Activated T-helper 1 cell treated with anti-CD3 and anti-CD28 coated beads, Interleukin-2, amount 50 U/mL, for 16 hours (primary cell): ENCODE measurements around the gene MAP2K1.
"Not testable (repeated sequence)": the region's sequence is repeated elsewhere in the genome, so short reads cannot be mapped to it uniquely, and the experiment has no call there.

Experiments
- DNase-seq, 2 donors: peaks; one replicate each; pipeline ENCODE4 v3.0.0-alpha.2; 2020; ENCODE audit warnings: low read depth in 1 of 2, low spot score in 1 of 2

Gene MAP2K1

GRCh38 chr15:66474135-66474534 lies 87.4 kb downstream of the MAP2K1 start:
- no peak for DNase-seq

- DNase-seq: no peak
Measured at GRCh38 chr15:66474963-66475362, 88.3 kb downstream of the MAP2K1 start.

- no peak for DNase-seq
Measured at GRCh38 chr15:66476535-66476934, 89.8 kb downstream of the MAP2K1 start.

- DNase-seq: no peak
Measured at GRCh38 chr15:66477011-66477410, 90.3 kb downstream of the MAP2K1 start.

- no peak for DNase-seq
Measured at GRCh38 chr15:66480267-66480666, 93.6 kb downstream of the MAP2K1 start.

- DNase-seq: no peak
Measured at GRCh38 chr15:66481107-66481856, 94.6 kb downstream of the MAP2K1 start.

- no peak for DNase-seq
Measured at GRCh38 chr15:66482539-66482938, 95.8 kb downstream of the MAP2K1 start.

- DNase-seq: no peak
Measured at GRCh38 chr15:66483131-66483566, 96.4 kb downstream of the MAP2K1 start.

- no peak for DNase-seq
Measured at GRCh38 chr15:66484539-66485112, 97.9 kb downstream of the MAP2K1 start.

GRCh38 chr15:66486887-66487286 lies 100.2 kb downstream of the MAP2K1 start:
- no peak for DNase-seq

GRCh38 chr15:66488525-66488924 lies 101.8 kb downstream of the MAP2K1 start:
- DNase-seq: no peak

GRCh38 chr15:66489179-66489791 lies 102.6 kb downstream of the MAP2K1 start:
- no peak for DNase-seq

GRCh38 chr15:66491846-66492245 lies 105.1 kb downstream of the MAP2K1 start:
- no peak for DNase-seq

- DNase-seq: no peak
Measured at GRCh38 chr15:66494262-66494661, 107.5 kb downstream of the MAP2K1 start.

- DNase-seq: no peak
Measured at GRCh38 chr15:66496951-66497501, 110.3 kb downstream of the MAP2K1 start.

GRCh38 chr15:66497502-66498455 lies 111.1 kb downstream of the MAP2K1 start, which contains the start of gene SNAPC5:
Gene SNAPC5 (minus strand): TSS chr15:66497762. CDS start chr15:66497731, 31 bp downstream.
- DNase-seq: peak; percentile 96 to 97

GRCh38 chr15:66498501-66499386 lies 112.0 kb downstream of the MAP2K1 start:
- DNase-seq: no peak

GRCh38 chr15:66500346-66500745 lies 113.6 kb downstream of the MAP2K1 start:
- DNase-seq: not testable (repeated sequence)

GRCh38 chr15:66502491-66502890 lies 115.8 kb downstream of the MAP2K1 start:
- DNase-seq: no peak
